Uterine smooth muscle cell (primary cell): ENCODE results near the gene PSME4. TPM values are rescaled to one million over a fixed set of nuclear protein-coding genes. Genes with fewer than 3 reads are reported as not detected.

Experiments used
- total RNA-seq: library from RNA; depleted of rRNA; stranded (reverse); fragments of >200 nt; gene quantifications from 2 replicates; pipeline ENCODE4 v1.2.3, GENCODE V29; 2014

The PSME4 gene, protein sequence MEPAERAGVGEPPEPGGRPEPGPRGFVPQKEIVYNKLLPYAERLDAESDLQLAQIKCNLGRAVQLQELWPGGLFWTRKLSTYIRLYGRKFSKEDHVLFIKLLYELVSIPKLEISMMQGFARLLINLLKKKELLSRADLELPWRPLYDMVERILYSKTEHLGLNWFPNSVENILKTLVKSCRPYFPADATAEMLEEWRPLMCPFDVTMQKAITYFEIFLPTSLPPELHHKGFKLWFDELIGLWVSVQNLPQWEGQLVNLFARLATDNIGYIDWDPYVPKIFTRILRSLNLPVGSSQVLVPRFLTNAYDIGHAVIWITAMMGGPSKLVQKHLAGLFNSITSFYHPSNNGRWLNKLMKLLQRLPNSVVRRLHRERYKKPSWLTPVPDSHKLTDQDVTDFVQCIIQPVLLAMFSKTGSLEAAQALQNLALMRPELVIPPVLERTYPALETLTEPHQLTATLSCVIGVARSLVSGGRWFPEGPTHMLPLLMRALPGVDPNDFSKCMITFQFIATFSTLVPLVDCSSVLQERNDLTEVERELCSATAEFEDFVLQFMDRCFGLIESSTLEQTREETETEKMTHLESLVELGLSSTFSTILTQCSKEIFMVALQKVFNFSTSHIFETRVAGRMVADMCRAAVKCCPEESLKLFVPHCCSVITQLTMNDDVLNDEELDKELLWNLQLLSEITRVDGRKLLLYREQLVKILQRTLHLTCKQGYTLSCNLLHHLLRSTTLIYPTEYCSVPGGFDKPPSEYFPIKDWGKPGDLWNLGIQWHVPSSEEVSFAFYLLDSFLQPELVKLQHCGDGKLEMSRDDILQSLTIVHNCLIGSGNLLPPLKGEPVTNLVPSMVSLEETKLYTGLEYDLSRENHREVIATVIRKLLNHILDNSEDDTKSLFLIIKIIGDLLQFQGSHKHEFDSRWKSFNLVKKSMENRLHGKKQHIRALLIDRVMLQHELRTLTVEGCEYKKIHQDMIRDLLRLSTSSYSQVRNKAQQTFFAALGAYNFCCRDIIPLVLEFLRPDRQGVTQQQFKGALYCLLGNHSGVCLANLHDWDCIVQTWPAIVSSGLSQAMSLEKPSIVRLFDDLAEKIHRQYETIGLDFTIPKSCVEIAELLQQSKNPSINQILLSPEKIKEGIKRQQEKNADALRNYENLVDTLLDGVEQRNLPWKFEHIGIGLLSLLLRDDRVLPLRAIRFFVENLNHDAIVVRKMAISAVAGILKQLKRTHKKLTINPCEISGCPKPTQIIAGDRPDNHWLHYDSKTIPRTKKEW (N-terminal part only)
- total RNA-seq, result 35.2 and 53.3 TPM in 2 replicates

DNA sequence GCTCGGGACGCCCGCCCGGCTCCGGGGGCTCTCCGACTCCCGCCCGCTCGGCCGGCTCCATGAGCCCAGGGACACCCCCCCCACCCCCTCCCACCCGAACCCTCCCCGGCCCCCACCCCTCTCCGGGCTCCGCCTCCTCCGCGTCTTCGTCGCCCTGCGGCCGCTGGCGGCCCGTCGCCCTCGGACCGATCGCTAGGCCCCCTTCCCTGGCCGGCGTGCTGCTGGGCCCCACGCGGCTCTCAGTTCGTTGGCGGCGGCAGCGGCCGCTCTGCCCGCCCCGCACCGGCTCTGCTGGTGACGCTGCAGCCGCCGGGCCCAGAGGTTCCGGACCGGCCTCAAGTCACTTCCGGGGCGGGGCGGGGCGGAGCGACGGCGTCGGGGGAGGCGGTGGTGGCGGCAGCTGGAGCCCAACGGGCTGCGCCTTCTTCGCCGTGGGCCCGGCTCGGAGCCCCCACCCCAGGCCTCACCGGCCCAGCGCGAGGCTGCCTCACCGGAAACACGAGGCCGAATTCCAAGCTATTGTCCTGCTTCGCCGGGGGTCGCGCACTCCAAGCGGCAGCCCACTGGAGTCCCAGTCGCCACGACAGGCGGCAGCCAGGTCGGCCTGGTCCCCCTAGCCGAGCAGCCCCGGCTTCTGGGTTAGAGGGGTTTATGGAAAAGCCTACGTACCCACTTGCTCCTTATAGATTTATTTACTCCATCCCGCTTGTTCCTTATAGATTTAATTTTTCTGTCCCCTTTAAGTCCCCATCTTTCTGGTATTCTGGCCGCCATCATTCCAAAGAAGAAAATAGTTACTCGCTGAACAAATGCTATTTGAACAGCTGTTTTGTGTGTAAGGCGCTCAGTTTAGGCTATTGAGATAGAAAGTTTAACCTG lies at the start of gene PSME4:
TSS of gene PSME4 (minus strand) at position 270 of the 879 bp plus-strand sequence. CDS start at position 61, 209 bp downstream.

DNA sequence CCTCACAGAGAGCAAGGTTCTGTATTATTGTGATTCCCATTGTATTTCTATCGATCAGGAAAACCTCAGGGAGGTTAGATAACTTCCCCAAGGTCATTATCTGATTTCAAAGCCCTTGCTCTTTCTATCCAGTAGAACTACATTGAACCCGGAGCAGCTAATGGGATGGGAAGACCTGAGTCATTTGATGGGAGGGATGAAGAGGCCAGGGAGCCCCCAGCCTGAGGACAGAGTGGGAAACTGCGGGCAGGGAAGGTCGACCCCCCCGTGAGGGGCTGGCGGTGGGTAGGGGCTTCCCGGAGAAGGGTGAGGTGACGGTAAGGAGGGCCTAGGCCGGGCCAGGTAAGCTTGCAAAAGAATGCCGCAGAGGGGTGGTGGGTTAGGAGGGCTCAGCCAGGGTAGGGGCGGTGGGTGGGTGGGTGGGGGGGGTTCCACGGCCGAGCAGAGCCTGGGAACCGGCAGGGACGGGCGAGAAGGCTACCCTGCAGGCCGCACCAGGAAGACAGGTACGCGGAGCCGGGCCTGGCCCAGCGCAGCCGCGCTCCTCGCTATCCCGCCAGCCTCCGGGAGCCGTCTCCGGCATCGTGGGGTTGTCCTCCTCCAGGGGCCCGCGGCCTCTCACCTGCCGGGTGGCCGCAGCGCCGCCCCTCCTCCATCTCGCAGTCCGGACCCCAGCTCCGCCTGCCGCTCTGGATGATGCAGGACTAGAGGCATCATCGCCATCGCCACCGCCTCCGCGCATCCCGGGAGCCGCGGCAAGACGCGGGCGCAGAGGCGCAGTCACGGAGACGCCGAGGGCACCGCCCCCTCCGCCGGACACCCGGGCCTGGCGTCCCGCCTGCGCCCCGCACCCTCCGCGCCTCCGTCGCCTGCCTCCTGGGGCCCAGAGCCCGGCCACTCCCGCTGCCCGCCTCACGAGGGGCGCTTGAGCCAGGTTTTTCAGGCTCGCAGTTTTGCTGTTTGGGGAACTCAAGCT lies 111.3 kb downstream of the PSME4 start, which contains the start of gene GPR75:
TSS of gene GPR75 (minus strand) at position 762 of the 976 bp plus-strand sequence. CDS start 5,211 bp downstream, outside the sequence.

Other genes starting within 250 kb of the PSME4 start
- gene CHAC2, start 203.2 kb downstream of the PSME4 start, total RNA-seq, result 3.5 and 11.8 TPM in 2 replicates
- gene ASB3, start 184.0 kb downstream of the PSME4 start, total RNA-seq, result 33.0 and 34.0 TPM in 2 replicates
- gene ERLEC1, start 183.9 kb downstream of the PSME4 start, total RNA-seq, result 123 and 137 TPM in 2 replicates
- 1.1 and 1.4 TPM in 2 replicates for gene GPR75, start 111.0 kb downstream of the PSME4 start, total RNA-seq
- gene ACYP2, start 144.6 kb upstream of the PSME4 start, total RNA-seq, result 9.0 and 13.4 TPM in 2 replicates